HG02840 (cell line): ENCODE data around the gene ZNF521.

Source experiments
- ATAC-seq: cut with Tn5 transposase; IDR thresholded peaks from one replicate; pipeline ENCODE4 v1.9.1; 2021; ENCODE audit warnings: mild to moderate bottlenecking, moderate library complexity, moderate number of reproducible peaks; ENCODE audit not compliant: unreplicated experiment, low FRiP score

The ZNF521 gene

GRCh38 chr18:25231327-25231691 is 120.7 kb downstream of the ZNF521 start:
- no peak for ATAC-seq

GRCh38 chr18:25230658-25231326 is 121.2 kb downstream of the ZNF521 start:
- no peak for ATAC-seq

DNA sequence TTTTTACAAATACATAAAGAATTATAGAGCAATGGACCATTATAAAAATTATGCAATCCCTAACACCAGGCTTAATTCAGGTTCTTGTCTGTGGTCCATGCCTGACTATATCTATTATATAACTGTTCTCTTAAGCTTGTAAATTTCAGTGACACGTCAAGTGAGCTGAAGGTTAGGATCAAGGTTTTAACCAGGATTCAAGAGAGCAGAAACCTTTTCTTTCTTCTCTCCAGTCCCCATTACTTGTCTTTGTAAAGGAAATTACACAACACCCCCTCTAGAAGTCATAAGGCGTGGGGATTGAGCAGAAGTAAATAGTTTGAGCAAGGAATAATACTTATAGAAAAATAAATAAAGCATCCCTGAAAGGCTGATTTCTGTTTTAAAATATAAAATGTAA is 122.0 kb downstream of the ZNF521 start:
- no peak for ATAC-seq

- no peak for ATAC-seq
Observed at GRCh38 chr18:25229081-25229480, 122.9 kb downstream of the ZNF521 start.

GRCh38 chr18:25228410-25228809 is 123.6 kb downstream of the ZNF521 start:
- ATAC-seq: no peak

DNA sequence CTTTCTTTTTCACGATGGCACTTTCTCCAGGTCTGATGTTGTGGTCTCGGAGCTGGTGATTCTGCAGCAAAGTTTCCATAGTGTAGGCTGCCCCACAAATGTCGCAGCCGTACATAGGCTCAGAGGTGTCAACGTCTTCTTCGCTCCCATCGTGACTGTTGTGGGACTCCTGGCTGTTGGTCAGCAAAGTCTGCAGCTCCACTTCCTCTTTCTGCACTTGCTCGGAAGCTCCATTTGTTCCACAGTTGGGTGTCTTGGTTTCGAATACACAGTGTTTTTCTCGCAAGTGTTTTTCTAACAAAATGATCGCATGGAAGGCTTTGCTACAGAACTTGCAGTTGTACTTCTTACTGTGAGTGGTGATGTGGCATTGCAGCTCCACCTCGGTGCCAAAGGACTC is 126.8 kb downstream of the ZNF521 start:
- no peak for ATAC-seq

- ATAC-seq: no peak
Observed at GRCh38 chr18:25223899-25224886, 127.8 kb downstream of the ZNF521 start.

GRCh38 chr18:25223211-25223610 is 128.8 kb downstream of the ZNF521 start:
- no peak for ATAC-seq

- no peak for ATAC-seq
Observed at GRCh38 chr18:25222648-25223047, 129.3 kb downstream of the ZNF521 start.

GRCh38 chr18:25210622-25211021 is 141.3 kb downstream of the ZNF521 start:
- no peak for ATAC-seq

DNA sequence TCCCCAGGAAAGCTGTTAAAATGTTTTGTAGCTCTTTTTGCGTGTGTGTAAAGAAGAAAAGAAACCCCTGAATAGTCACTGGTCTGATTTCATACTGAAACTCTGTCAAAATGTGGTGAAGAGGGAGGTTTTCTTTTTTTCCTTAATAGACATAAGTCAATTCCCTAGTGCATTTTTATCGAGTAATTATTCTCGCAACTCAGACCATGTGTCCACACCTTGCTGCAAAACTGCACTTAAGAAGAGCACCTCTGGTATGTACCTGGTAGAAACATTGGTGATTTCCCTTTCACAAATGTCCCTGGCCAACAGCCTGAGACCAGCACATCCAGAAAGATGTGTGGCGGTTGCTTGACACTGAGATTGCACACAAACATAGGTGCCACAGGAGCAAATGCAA is 159.9 kb downstream of the ZNF521 start:
- ATAC-seq: no peak

DNA sequence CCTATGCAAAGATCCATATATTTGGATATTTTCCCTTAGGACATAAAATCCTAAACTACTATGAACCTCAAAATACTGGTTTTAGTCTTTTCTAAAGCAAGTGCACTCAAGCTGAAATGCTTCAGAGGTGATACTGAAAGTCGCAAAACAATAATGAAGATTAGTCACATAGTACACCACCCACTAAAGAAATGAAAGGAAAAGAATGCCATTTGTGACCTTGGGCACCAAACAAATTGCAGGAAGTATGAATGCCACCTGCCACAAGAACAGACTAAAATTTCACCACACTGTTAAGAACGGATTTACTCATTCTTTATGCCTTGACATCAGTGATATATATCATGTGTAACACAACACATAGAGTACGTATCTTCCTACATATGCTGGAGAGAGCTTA is 161.5 kb downstream of the ZNF521 start:
- no peak for ATAC-seq

DNA sequence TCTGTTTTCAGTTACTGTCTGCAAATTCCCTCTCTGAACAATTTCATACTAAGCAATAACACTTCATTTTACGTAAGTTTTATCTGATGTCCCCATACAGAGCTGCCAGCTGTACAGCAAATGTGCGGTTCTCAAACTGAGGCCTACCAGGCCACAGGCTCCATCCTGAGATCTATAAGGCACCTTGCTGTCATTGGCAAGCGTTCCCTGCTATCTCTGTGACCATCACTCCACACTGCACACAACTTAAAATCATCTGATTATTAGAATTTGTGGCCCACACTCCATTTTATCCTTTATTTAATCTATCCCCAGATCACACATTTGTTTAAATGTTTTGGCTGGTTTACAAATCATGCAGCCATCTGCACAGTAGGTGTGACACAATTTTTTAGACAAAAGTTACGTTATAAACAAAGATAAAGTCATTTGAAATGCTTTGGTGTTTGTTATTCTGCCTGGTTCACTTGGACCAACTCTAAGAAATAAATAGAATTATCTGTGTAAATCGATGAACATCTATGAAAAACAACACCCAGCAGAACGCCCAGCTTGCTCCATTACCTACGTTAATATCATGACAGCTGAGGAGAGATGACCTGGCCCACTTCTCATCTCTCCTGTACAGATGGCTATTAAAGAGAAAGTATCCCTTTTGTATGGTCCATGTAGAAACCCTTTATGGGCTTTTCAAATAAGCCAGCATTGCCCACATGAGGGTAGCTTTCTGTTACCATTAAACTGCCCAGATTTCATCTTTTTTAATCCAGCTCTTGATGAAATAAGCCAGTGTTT is 162.4 kb downstream of the ZNF521 start:
- no peak for ATAC-seq

DNA sequence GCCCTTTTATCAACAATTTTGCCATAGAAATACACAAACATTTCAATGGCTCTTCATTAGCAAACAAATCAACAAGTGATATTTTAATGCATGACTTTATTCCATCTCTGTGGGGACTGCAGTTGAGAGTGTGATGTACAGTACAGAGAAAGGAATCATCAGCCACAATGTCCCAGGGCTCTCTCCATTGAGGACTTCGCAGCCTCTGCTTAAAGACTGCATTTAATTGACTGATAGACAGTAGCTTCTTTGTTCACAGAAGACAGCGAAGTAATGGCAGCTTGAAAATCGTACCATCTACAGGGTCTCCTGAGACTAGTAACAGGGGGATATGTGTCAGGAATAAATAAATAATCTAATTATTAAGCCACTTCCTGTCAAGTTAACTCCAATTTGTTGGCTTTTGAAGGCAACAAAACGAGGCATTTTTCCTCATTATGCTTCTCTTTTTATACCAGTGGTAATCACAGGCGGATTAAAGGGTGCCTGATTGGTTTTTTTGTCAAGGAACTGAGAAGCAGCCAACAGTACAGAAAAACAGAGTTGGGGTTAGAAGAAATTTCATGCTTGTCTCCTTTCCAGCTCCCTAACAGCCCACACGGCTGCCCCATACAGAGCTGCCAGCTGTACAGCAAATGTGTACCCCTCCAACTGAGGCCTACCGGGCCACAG is 164.3 kb downstream of the ZNF521 start:
- ATAC-seq: no peak

- no peak for ATAC-seq
Observed at GRCh38 chr18:25186871-25187270, 165.1 kb downstream of the ZNF521 start.

DNA sequence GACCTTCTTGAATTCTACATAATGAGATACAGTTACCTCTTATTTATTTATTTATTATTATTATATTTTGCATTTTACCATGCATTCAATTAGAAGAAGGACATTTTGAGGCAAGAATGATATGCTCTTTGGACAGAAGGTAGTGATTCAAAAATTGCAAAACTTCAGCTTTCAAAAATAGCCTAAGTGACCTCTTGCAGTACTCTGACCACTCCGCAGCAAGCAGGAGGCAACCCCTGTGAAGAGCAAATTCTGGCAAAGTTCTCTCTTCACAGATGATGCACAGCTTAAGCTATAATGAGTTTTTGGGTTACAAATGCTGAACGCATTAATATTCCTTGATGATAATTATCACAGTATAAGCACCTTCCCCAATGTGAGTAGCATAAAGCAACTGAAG is 170.0 kb downstream of the ZNF521 start:
- ATAC-seq: no peak

- ATAC-seq: no peak
Observed at GRCh38 chr18:25181581-25181980, 170.4 kb downstream of the ZNF521 start.

DNA sequence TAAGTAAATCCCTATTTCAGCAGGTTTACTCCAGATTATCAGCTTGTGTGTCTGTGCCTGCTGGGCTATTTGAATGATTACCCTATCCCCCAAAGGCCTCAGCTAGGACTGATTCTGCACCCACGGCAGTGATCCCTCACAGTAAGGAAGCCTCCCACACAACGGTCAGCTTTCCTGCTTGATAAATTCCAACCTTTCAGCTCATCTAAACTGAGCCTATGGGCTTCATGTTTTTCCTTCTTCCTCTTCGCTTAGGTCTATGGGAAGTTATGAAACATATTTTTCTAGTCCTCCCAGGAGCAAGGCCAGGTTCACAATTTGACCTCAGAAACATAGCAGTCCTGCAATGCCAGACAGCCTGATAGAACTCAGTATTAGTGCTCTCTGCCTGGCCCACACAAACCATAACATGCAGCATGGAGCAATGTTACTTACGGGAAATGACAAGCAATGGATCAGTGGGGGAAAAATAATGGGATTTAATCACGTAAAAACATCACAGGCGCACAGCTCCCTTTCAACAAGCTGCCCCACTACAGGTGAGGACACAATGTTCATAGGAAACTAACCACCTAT is 170.9 kb downstream of the ZNF521 start:
- ATAC-seq: no peak

- no peak for ATAC-seq
Observed at GRCh38 chr18:25177631-25178030, 174.3 kb downstream of the ZNF521 start.

- ATAC-seq: no peak
Observed at GRCh38 chr18:25176518-25177042, 175.4 kb downstream of the ZNF521 start.
